Upper lobe of left lung (tissue), 4 donors: Measurements from ENCODE around the gene OR1D5.

Source experiments
- POLR2A ChIP-seq, 4 donors: fragments of 450-650 bp; IDR thresholded peaks; one replicate each; pipeline ENCODE4 v1.5.1; 2016 to 2017; ENCODE audit warnings: antibody characterized with exemption in 4 of 4, mild to moderate bottlenecking in 2 of 4
- TF ChIP-seq, protein P1 (sequence below), 6 experiments: fragments of 450-650 bp in 4 of 6; fragments of 200-600 bp in 2 of 6; sonication (generic) in 2 of 6; IDR thresholded peaks; one replicate each; pipeline ENCODE4 v1.5.1; 2016 to 2019; ENCODE audit warnings: antibody characterized with exemption in 6 of 6

DNA sequence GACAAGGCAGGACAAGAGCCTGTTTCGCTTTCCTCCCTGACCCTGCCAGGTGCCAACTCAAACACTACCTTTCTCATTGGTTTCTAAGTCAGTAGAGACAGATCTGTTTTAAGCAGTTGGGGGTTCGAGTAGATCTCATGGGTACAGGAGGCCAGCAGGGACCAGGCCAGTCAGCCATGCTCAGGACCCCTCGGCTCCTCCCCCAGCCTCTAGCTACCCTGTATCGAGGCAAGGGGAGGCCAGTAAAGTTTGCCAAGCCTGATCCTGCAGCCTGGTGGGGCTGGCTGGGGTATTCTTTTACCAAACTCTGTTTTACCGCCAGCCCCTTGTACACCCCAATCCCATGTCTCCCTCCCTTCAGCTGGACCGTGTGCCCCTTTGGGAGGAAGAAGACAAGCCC is 26.6 kb downstream of the OR1D5 start:
- TF ChIP-seq, protein P1, sequence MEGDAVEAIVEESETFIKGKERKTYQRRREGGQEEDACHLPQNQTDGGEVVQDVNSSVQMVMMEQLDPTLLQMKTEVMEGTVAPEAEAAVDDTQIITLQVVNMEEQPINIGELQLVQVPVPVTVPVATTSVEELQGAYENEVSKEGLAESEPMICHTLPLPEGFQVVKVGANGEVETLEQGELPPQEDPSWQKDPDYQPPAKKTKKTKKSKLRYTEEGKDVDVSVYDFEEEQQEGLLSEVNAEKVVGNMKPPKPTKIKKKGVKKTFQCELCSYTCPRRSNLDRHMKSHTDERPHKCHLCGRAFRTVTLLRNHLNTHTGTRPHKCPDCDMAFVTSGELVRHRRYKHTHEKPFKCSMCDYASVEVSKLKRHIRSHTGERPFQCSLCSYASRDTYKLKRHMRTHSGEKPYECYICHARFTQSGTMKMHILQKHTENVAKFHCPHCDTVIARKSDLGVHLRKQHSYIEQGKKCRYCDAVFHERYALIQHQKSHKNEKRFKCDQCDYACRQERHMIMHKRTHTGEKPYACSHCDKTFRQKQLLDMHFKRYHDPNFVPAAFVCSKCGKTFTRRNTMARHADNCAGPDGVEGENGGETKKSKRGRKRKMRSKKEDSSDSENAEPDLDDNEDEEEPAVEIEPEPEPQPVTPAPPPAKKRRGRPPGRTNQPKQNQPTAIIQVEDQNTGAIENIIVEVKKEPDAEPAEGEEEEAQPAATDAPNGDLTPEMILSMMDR (IDR thresholded peaks at IDR 0.05), result no peak
- no peak for TF ChIP-seq POLR2A (IDR thresholded peaks at IDR 0.05)
